Ovary (tissue), 3 donors: Measurements from ENCODE around the gene SLC12A8.

Experiments used
- EP300 ChIP-seq: sonication (generic); formaldehyde crosslinking; IDR thresholded peaks from one replicate; pipeline ENCODE4 v1.6.1; 2017; ENCODE audit warnings: antibody characterized with exemption
- POLR2A ChIP-seq: fragments of 450-650 bp; IDR thresholded peaks from one replicate; pipeline ENCODE4 v1.6.1; 2017; ENCODE audit warnings: antibody characterized with exemption, mild to moderate bottlenecking, moderate library complexity
- TF ChIP-seq, protein P1 (sequence below), 3 donors: fragments of 450-650 bp in 2 of 3; fragments of 200-600 bp in 1 of 3; IDR thresholded peaks; one replicate each; pipeline versions ENCODE4 v1.5.1 to v1.8.0; 2016 to 2022; ENCODE audit warnings: antibody characterized with exemption in 3 of 3, mild to moderate bottlenecking in 1 of 3
- donor health status: DM: no; HTN: no; CAD: no.

DNA sequence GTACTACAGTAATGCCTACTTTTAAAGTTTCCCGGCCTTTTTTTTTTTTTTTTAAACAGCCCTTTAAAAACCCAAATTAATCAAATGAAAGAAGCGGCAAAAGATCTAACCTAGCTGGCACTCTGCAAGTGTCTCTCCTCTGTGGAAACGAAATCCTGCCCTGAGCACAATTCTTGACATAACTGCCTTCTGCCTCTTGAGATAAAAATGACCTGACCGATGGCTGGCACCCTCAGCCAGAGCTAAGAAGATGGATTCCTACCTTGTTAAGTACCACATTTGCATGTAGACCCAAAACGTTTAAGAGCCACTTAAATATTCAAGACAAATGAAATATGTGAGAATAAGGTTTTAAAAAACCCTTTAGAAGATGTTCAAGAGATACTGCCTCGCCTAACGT, 16.6 kb upstream of the SLC12A8 start:
- TF ChIP-seq, protein P1, sequence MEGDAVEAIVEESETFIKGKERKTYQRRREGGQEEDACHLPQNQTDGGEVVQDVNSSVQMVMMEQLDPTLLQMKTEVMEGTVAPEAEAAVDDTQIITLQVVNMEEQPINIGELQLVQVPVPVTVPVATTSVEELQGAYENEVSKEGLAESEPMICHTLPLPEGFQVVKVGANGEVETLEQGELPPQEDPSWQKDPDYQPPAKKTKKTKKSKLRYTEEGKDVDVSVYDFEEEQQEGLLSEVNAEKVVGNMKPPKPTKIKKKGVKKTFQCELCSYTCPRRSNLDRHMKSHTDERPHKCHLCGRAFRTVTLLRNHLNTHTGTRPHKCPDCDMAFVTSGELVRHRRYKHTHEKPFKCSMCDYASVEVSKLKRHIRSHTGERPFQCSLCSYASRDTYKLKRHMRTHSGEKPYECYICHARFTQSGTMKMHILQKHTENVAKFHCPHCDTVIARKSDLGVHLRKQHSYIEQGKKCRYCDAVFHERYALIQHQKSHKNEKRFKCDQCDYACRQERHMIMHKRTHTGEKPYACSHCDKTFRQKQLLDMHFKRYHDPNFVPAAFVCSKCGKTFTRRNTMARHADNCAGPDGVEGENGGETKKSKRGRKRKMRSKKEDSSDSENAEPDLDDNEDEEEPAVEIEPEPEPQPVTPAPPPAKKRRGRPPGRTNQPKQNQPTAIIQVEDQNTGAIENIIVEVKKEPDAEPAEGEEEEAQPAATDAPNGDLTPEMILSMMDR (IDR thresholded peaks at IDR 0.05), result no peak
- TF ChIP-seq EP300 (no peak), POLR2A (no peak)
